Measurements from ENCODE around the gene SDHD. TPM values are rescaled to one million over a fixed set of nuclear protein-coding genes. Genes with fewer than 3 reads are reported as not detected.
A peak's percentile ranks its signal among the peaks of the same experiment; 100 is the strongest.

SDHD gene
- total RNA-seq, 4 donors from 2014 or later: 102 to 201 (median 174) TPM

GRCh38 chr11:112103446-112103845 lies 16.8 kb downstream of the SDHD start:
- H3K36me3 ChIP-seq: peaks cover 0 to 3% of the 10 kb centered on the region in 2 donors
- no peak for TF ChIP-seq CTCF (IDR thresholded peaks at IDR 0.05)
- no peak for TF ChIP-seq POLR2A (IDR thresholded peaks at IDR 0.05)
- no peak overlapping the region for H3K27ac ChIP-seq
- H3K4me1 ChIP-seq: no peaks in the 10 kb centered on the region
- no peak overlapping the region for H3K4me3 ChIP-seq (replicated peaks in 1 of 3)
- H3K27me3 ChIP-seq: no peaks in the 10 kb centered on the region
- no peak for DNase-seq
- H3K9me3 ChIP-seq: no peaks in the 10 kb centered on the region
- intact Hi-C loops (cut with DNase I): no loop called here
- 94 to 97% methylated on average over 6 of the region's 6 CpGs for WGBS, 2 donors

GRCh38 chr11:112106070-112106469 lies 19.4 kb downstream of the SDHD start:
- WGBS, 2 donors: 96 to 100% methylated on average over 8 of the region's 8 CpGs
- TF ChIP-seq CTCF (IDR thresholded peaks at IDR 0.05) (no peak), POLR2A (IDR thresholded peaks at IDR 0.05) (no peak)
- intact Hi-C loops (cut with DNase I): no loop called here
- Histone ChIP-seq H3K9me3 (no peaks in the 10 kb centered on the region), H3K36me3 (no peaks in the 10 kb centered on the region), H3K27me3 (no peaks in the 10 kb centered on the region), H3K4me3 (replicated peaks in 1 of 3) (no peak overlapping the region), H3K4me1 (no peaks in the 10 kb centered on the region), H3K27ac (no peak overlapping the region)
- DNase-seq: no peak

- 60 to 62% methylated on average over 6 of the region's 6 CpGs for WGBS, 2 donors
- Histone ChIP-seq H3K9me3 (no peaks in the 10 kb centered on the region), H3K27ac (no peak overlapping the region), H3K4me3 (replicated peaks in 1 of 3) (no peak overlapping the region), H3K27me3 (no peaks in the 10 kb centered on the region), H3K4me1 (no peaks in the 10 kb centered on the region), H3K36me3 (no peaks in the 10 kb centered on the region)
- TF ChIP-seq CTCF (IDR thresholded peaks at IDR 0.05) (peak in 5 of 6 experiments; percentile 41 to 69 (median 53)), POLR2A (IDR thresholded peaks at IDR 0.05) (no peak)
- intact Hi-C loops (cut with DNase I): loop anchor here (5.0 kb wide), 1 partner anchor 169 kb away; no protein-coding TSS in a partner anchor
- DNase-seq: no peak
Observed at GRCh38 chr11:112113539-112114457, 27.1 kb downstream of the SDHD start.

GRCh38 chr11:112114460-112114859 lies 27.8 kb downstream of the SDHD start:
- H3K4me1 ChIP-seq: no peaks in the 10 kb centered on the region
- DNase-seq: no peak
- intact Hi-C loops (cut with DNase I): loop anchor here (5.0 kb wide), 1 partner anchor 168 kb away; no protein-coding TSS in a partner anchor
- TF ChIP-seq POLR2A (IDR thresholded peaks at IDR 0.05): no peak
- TF ChIP-seq CTCF (IDR thresholded peaks at IDR 0.05): no peak
- no peak overlapping the region for H3K27ac ChIP-seq
- H3K4me3 ChIP-seq (replicated peaks in 1 of 3): no peak overlapping the region
- WGBS, 2 donors: 88 to 92% methylated on average over 2 of the region's 2 CpGs
- no peaks in the 10 kb centered on the region for H3K27me3 ChIP-seq
- no peaks in the 10 kb centered on the region for H3K36me3 ChIP-seq
- H3K9me3 ChIP-seq: no peaks in the 10 kb centered on the region

GRCh38 chr11:112115386-112115785 lies 28.7 kb downstream of the SDHD start:
- H3K4me1 ChIP-seq: no peaks in the 10 kb centered on the region
- WGBS, 2 donors: 79 to 83% methylated on average over 5 of the region's 5 CpGs
- H3K36me3 ChIP-seq: no peaks in the 10 kb centered on the region
- H3K4me3 ChIP-seq (replicated peaks in 1 of 3): no peak overlapping the region
- H3K9me3 ChIP-seq: no peaks in the 10 kb centered on the region
- intact Hi-C loops (cut with DNase I): no loop called here
- H3K27me3 ChIP-seq: no peaks in the 10 kb centered on the region
- DNase-seq: no peak
- H3K27ac ChIP-seq: no peak overlapping the region
- TF ChIP-seq POLR2A (IDR thresholded peaks at IDR 0.05) (no peak), CTCF (IDR thresholded peaks at IDR 0.05) (no peak)

All from thyroid gland (tissue), 4 donors.